ENCODE results near the gene SYNPO2.
A peak's percentile ranks its signal among the peaks of the same experiment; 100 is the strongest.
"Not testable (repeated sequence)": the region's sequence is repeated elsewhere in the genome, so short reads cannot be mapped to it uniquely, and the experiment has no call there.

The SYNPO2 gene

GRCh38 chr4:118888666-118889311 lies at the start of gene SYNPO2:
Gene SYNPO2, plus strand, starts transcription at chr4:118888854. Its CDS starts 183 bp downstream, at chr4:118889037.
- DNase-seq (ENCODE audit: low read depth in 2 of 3, low spot score in 1 of 3): peak in 2 of 3 donors; percentile 8 to 26

GRCh38 chr4:118839221-118839927 lies 49.3 kb upstream of the SYNPO2 start:
- no peak for DNase-seq (ENCODE audit: low read depth in 2 of 3, low spot score in 1 of 3)

- DNase-seq (ENCODE audit: low read depth in 2 of 3, low spot score in 1 of 3): no peak
Measured at GRCh38 chr4:118842055-118842454, 46.6 kb upstream of the SYNPO2 start.

GRCh38 chr4:118843237-118843636 lies 45.4 kb upstream of the SYNPO2 start:
- no peak for DNase-seq (ENCODE audit: low read depth in 2 of 3, low spot score in 1 of 3)

- no peak for DNase-seq (ENCODE audit: low read depth in 2 of 3, low spot score in 1 of 3)
Measured at GRCh38 chr4:118845552-118846050, 43.1 kb upstream of the SYNPO2 start.

GRCh38 chr4:118846979-118847378 lies 41.7 kb upstream of the SYNPO2 start:
- DNase-seq (ENCODE audit: low read depth in 2 of 3, low spot score in 1 of 3): no peak

- DNase-seq (ENCODE audit: low read depth in 2 of 3, low spot score in 1 of 3): no peak
Measured at GRCh38 chr4:118848242-118848641, 40.4 kb upstream of the SYNPO2 start.

GRCh38 chr4:118848901-118849300 lies 39.8 kb upstream of the SYNPO2 start:
- no peak for DNase-seq (ENCODE audit: low read depth in 2 of 3, low spot score in 1 of 3)

- DNase-seq (ENCODE audit: low read depth in 2 of 3, low spot score in 1 of 3): no peak
Measured at GRCh38 chr4:118849867-118850487, 38.7 kb upstream of the SYNPO2 start.

GRCh38 chr4:118850488-118851173 lies 38.0 kb upstream of the SYNPO2 start:
- DNase-seq (ENCODE audit: low read depth in 2 of 3, low spot score in 1 of 3): no peak

GRCh38 chr4:118857760-118858159 lies 30.9 kb upstream of the SYNPO2 start:
- no peak for DNase-seq (ENCODE audit: low read depth in 2 of 3, low spot score in 1 of 3)

- no peak for DNase-seq (ENCODE audit: low read depth in 2 of 3, low spot score in 1 of 3)
Measured at GRCh38 chr4:118858779-118859178, 29.9 kb upstream of the SYNPO2 start.

- no peak for DNase-seq (ENCODE audit: low read depth in 2 of 3, low spot score in 1 of 3)
Measured at GRCh38 chr4:118865091-118865708, 23.5 kb upstream of the SYNPO2 start.

- no peak for DNase-seq (ENCODE audit: low read depth in 2 of 3, low spot score in 1 of 3)
Measured at GRCh38 chr4:118866442-118866841, 22.2 kb upstream of the SYNPO2 start.

GRCh38 chr4:118867311-118868067 lies 21.2 kb upstream of the SYNPO2 start:
- DNase-seq (ENCODE audit: low read depth in 2 of 3, low spot score in 1 of 3): no peak

- no peak for DNase-seq (ENCODE audit: low read depth in 2 of 3, low spot score in 1 of 3)
Measured at GRCh38 chr4:118869808-118870342, 18.8 kb upstream of the SYNPO2 start.

GRCh38 chr4:118872181-118872580 lies 16.5 kb upstream of the SYNPO2 start:
- no peak for DNase-seq (ENCODE audit: low read depth in 2 of 3, low spot score in 1 of 3)

GRCh38 chr4:118877797-118878196 lies 10.9 kb upstream of the SYNPO2 start:
- DNase-seq (ENCODE audit: low read depth in 2 of 3, low spot score in 1 of 3): no peak

- DNase-seq (ENCODE audit: low read depth in 2 of 3, low spot score in 1 of 3): not testable (repeated sequence)
Measured at GRCh38 chr4:118878507-118878906, 10.1 kb upstream of the SYNPO2 start.

- DNase-seq (ENCODE audit: low read depth in 2 of 3, low spot score in 1 of 3): no peak
Measured at GRCh38 chr4:118879409-118879808, 9.2 kb upstream of the SYNPO2 start.

Measured in stimulated activated CD4-positive, alpha-beta T cell treated with anti-CD3 and anti-CD28 coated beads, Interleukin-12 subunit alpha, Interleukin-12 subunit beta, amount 100 ng/mL, for 48 hours (primary cell).